ENCODE measurements around the gene SERPINB7.

SERPINB7 gene

DNA sequence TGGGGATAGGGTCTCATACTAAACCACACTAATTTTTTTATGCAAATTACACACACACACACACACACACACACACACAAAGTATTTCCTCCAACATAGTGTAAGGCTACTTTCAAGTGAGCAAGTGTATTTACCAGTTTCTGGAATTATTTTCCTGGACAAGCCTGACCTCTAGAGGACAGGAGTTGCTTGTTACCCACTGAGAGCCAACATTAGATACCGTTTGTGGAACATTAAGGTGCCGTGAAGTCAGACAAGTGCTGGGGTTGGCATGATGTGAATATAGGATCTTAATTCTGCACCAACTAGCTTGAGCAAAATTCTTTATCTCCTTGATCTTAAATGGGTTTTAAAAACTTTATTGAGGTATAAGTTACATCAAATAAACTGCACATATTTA is 72.9 kb downstream of the SERPINB7 start:
- no peak overlapping the region for H4K8ac ChIP-seq (ENCODE audit: low read length)
- no peak overlapping the region for H3K4me3 ChIP-seq (ENCODE audit: insufficient read depth in 1 of 2, low read depth in 1 of 2, low read length in 2 of 2)
- no peak overlapping the region for H2BK15ac ChIP-seq (ENCODE audit: low read depth, poor library complexity, severe bottlenecking)
- peak; percentile 64 for DNase-seq
- no peaks in the 10 kb centered on the region for H3K36me3 ChIP-seq (ENCODE audit: control insufficient read depth in 1 of 2, insufficient read depth in 2 of 2, low read depth in 1 of 2, low read length in 2 of 2)
- no peaks in the 10 kb centered on the region for H3K79me1 ChIP-seq (replicated peaks; ENCODE audit: low read length, poor library complexity, severe bottlenecking)
- H3K4me2 ChIP-seq (ENCODE audit: low read length, poor library complexity, severe bottlenecking) = no peak overlapping the region
- H3K18ac ChIP-seq (ENCODE audit: low read depth in 1 of 2, low read length in 2 of 2) = no peak overlapping the region
- no peak overlapping the region for H3K4ac ChIP-seq (ENCODE audit: low read depth in 1 of 2, low read length in 2 of 2)
- no peak overlapping the region for H2BK12ac ChIP-seq (ENCODE audit: low read length in 2 of 2)
- no peak overlapping the region for H3K9ac ChIP-seq (ENCODE audit: low read length)
- no peak overlapping the region for H3K27ac ChIP-seq (ENCODE audit: low read length, poor library complexity, severe bottlenecking)
- H2BK120ac ChIP-seq (ENCODE audit: low read depth, low read length) = no peak overlapping the region
- no peaks in the 10 kb centered on the region for H3K9me3 ChIP-seq (ENCODE audit: control insufficient read depth, low read length)
- H3K27me3 ChIP-seq (ENCODE audit: control insufficient read depth in 1 of 2, insufficient read depth in 1 of 2, low read length in 2 of 2) = peaks cover 0 to 4% of the 10 kb centered on the region in 2 experiments
- H2AK5ac ChIP-seq (ENCODE audit: low read length, severe bottlenecking) = no peak overlapping the region
- H2BK5ac ChIP-seq (ENCODE audit: low read depth, low read length, poor library complexity, severe bottlenecking) = no peak overlapping the region
- H3K14ac ChIP-seq (ENCODE audit: low read length in 2 of 2) = no peak overlapping the region
- H3K23ac ChIP-seq (ENCODE audit: low read length in 2 of 2) = no peak overlapping the region
- no peaks in the 10 kb centered on the region for H3K4me1 ChIP-seq (ENCODE audit: control insufficient read depth, insufficient read depth, low read depth, low read length)
- 0% methylated on average over 2 of the region's 2 CpGs for WGBS
- no peak overlapping the region for H2AFZ ChIP-seq (ENCODE audit: low read depth, low read length)
- no peak overlapping the region for H4K91ac ChIP-seq (ENCODE audit: low read length)

DNA sequence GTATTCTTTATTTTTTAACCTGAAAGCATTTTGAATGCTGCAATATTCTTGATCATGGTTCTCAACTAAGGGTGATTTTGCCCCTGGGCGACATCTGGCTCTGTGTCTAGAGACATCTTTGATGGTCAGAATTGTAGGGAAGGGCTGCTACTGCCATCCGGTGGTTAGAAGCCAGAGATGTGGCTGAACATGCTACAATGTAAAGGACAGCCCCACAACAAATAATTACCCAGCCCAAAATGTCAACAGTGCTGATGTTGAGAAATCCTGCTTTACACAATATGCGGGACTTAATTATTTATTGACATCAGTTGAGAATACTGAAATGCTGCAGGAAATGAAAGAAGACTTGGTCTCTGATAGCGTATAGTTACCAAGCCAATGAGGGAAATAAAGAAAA is 74.8 kb downstream of the SERPINB7 start:
- H2BK15ac ChIP-seq (ENCODE audit: low read depth, poor library complexity, severe bottlenecking) = no peak overlapping the region
- no peaks in the 10 kb centered on the region for H3K4me1 ChIP-seq (ENCODE audit: control insufficient read depth, insufficient read depth, low read depth, low read length)
- no peaks in the 10 kb centered on the region for H3K36me3 ChIP-seq (ENCODE audit: control insufficient read depth in 1 of 2, insufficient read depth in 2 of 2, low read depth in 1 of 2, low read length in 2 of 2)
- no peak overlapping the region for H2BK5ac ChIP-seq (ENCODE audit: low read depth, low read length, poor library complexity, severe bottlenecking)
- H2AFZ ChIP-seq (ENCODE audit: low read depth, low read length) = no peak overlapping the region
- no peak overlapping the region for H4K91ac ChIP-seq (ENCODE audit: low read length)
- H3K14ac ChIP-seq (ENCODE audit: low read length in 2 of 2) = no peak overlapping the region
- no peak overlapping the region for H4K8ac ChIP-seq (ENCODE audit: low read length)
- no peaks in the 10 kb centered on the region for H3K9me3 ChIP-seq (ENCODE audit: control insufficient read depth, low read length)
- WGBS = 11% methylated on average over 1 of the region's 4 CpGs
- no peak overlapping the region for H3K4ac ChIP-seq (ENCODE audit: low read depth in 1 of 2, low read length in 2 of 2)
- no peak overlapping the region for H3K9ac ChIP-seq (ENCODE audit: low read length)
- no peak overlapping the region for H3K18ac ChIP-seq (ENCODE audit: low read depth in 1 of 2, low read length in 2 of 2)
- no peak overlapping the region for H2BK12ac ChIP-seq (ENCODE audit: low read length in 2 of 2)
- no peak overlapping the region for H2BK120ac ChIP-seq (ENCODE audit: low read depth, low read length)
- no peak overlapping the region for H2AK5ac ChIP-seq (ENCODE audit: low read length, severe bottlenecking)
- no peak overlapping the region for H3K4me2 ChIP-seq (ENCODE audit: low read length, poor library complexity, severe bottlenecking)
- H3K23ac ChIP-seq (ENCODE audit: low read length in 2 of 2) = no peak overlapping the region
- H3K4me3 ChIP-seq (ENCODE audit: insufficient read depth in 1 of 2, low read depth in 1 of 2, low read length in 2 of 2) = no peak overlapping the region
- H3K79me1 ChIP-seq (replicated peaks; ENCODE audit: low read length, poor library complexity, severe bottlenecking) = no peaks in the 10 kb centered on the region
- no peak overlapping the region for H3K27ac ChIP-seq (ENCODE audit: low read length, poor library complexity, severe bottlenecking)
- H3K27me3 ChIP-seq (ENCODE audit: control insufficient read depth in 1 of 2, insufficient read depth in 1 of 2, low read length in 2 of 2) = peaks cover 0 to 4% of the 10 kb centered on the region in 2 experiments
- DNase-seq = peak; percentile 55

DNA sequence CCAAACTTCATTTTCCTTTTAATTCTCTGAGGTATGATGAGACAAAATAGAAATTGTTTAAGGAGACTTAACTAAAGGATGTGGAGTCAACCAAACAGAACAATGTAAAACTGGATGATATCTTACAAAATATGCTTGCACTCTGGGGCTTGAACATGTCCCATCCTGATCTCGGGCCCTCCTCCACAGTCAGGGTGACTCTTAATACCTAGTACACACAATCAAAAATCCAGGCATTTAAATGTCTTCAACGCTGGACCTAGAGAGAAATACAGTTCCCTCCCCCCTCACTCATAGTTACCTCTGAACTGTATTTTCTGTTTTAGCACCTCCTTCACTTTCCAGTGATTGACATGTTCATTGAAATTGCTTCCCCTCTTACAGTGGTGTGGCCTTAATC is 75.4 kb downstream of the SERPINB7 start:
- H3K9ac ChIP-seq (ENCODE audit: low read length) = no peak overlapping the region
- H3K14ac ChIP-seq (ENCODE audit: low read length in 2 of 2) = no peak overlapping the region
- H3K4me2 ChIP-seq (ENCODE audit: low read length, poor library complexity, severe bottlenecking) = no peak overlapping the region
- no peak overlapping the region for H2AK5ac ChIP-seq (ENCODE audit: low read length, severe bottlenecking)
- H3K79me1 ChIP-seq (replicated peaks; ENCODE audit: low read length, poor library complexity, severe bottlenecking) = no peaks in the 10 kb centered on the region
- no peak overlapping the region for H4K8ac ChIP-seq (ENCODE audit: low read length)
- H3K4me3 ChIP-seq (ENCODE audit: insufficient read depth in 1 of 2, low read depth in 1 of 2, low read length in 2 of 2) = no peak overlapping the region
- H2BK12ac ChIP-seq (ENCODE audit: low read length in 2 of 2) = no peak overlapping the region
- peaks cover 0 to 2% of the 10 kb centered on the region in 2 experiments for H3K27me3 ChIP-seq (ENCODE audit: control insufficient read depth in 1 of 2, insufficient read depth in 1 of 2, low read length in 2 of 2)
- H3K9me3 ChIP-seq (ENCODE audit: control insufficient read depth, low read length) = peaks cover 2% of the 10 kb centered on the region
- DNase-seq = no peak
- 84% methylated on average over 2 of the region's 2 CpGs for WGBS
- no peak overlapping the region for H2BK5ac ChIP-seq (ENCODE audit: low read depth, low read length, poor library complexity, severe bottlenecking)
- H4K91ac ChIP-seq (ENCODE audit: low read length) = no peak overlapping the region
- H3K4me1 ChIP-seq (ENCODE audit: control insufficient read depth, insufficient read depth, low read depth, low read length) = no peaks in the 10 kb centered on the region
- no peak overlapping the region for H3K18ac ChIP-seq (ENCODE audit: low read depth in 1 of 2, low read length in 2 of 2)
- no peak overlapping the region for H2BK15ac ChIP-seq (ENCODE audit: low read depth, poor library complexity, severe bottlenecking)
- H2AFZ ChIP-seq (ENCODE audit: low read depth, low read length) = no peak overlapping the region
- no peak overlapping the region for H2BK120ac ChIP-seq (ENCODE audit: low read depth, low read length)
- H3K4ac ChIP-seq (ENCODE audit: low read depth in 1 of 2, low read length in 2 of 2) = no peak overlapping the region
- no peaks in the 10 kb centered on the region for H3K36me3 ChIP-seq (ENCODE audit: control insufficient read depth in 1 of 2, insufficient read depth in 2 of 2, low read depth in 1 of 2, low read length in 2 of 2)
- no peak overlapping the region for H3K27ac ChIP-seq (ENCODE audit: low read length, poor library complexity, severe bottlenecking)
- no peak overlapping the region for H3K23ac ChIP-seq (ENCODE audit: low read length in 2 of 2)
